Sigmoid colon (tissue), 7 donors: ENCODE results near the gene NDUFB8. TPM values are rescaled to one million over a fixed set of nuclear protein-coding genes. Genes with fewer than 3 reads are reported as not detected.

Experiments
- DNase-seq: peaks from one replicate; pipeline ENCODE4 v3.0.0-alpha.2; 2019
- H3K27ac ChIP-seq, 4 donors: fragments of 200-600 bp; sonication (generic); one replicate each; pipeline ENCODE4 v1.5.1; 2016 to 2019; ENCODE audit warnings: mild to moderate bottlenecking in 1 of 4
- H3K27me3 ChIP-seq, 3 donors: fragments of 200-600 bp; sonication (generic); one replicate each; pipeline ENCODE4 v1.5.1; 2019; ENCODE audit warnings: mild to moderate bottlenecking in 1 of 3
- H3K36me3 ChIP-seq, 4 donors: fragments of 200-600 bp; sonication (generic); one replicate each; pipeline ENCODE4 v1.5.1; 2016 to 2019
- H3K4me1 ChIP-seq, 4 donors: fragments of 200-600 bp; sonication (generic); one replicate each; pipeline ENCODE4 v1.5.1; 2017 to 2019
- H3K4me3 ChIP-seq, 4 donors: fragments of 200-600 bp; sonication (generic); one replicate each; pipeline ENCODE4 v1.5.1; 2017 to 2019; ENCODE audit warnings: mild to moderate bottlenecking in 2 of 4, moderate library complexity in 1 of 4
- H3K9me3 ChIP-seq, 4 donors: fragments of 200-600 bp in 3 of 4; sonication (generic) in 3 of 4; one replicate each; pipeline versions ENCODE4 v1.5.1 to v1.6.1; 2013 to 2019
- EP300 ChIP-seq, 4 donors: sonication (generic); formaldehyde crosslinking; IDR thresholded peaks; one replicate each; pipeline ENCODE4 v1.6.1; 2017; ENCODE audit warnings: antibody characterized with exemption in 4 of 4
- POLR2A ChIP-seq, 2 donors: fragments of 450-650 bp; IDR thresholded peaks; one replicate each; pipeline ENCODE4 v1.6.1; 2016; ENCODE audit warnings: antibody characterized with exemption in 2 of 2, mild to moderate bottlenecking in 2 of 2, moderate library complexity in 2 of 2
- POLR2AphosphoS5 ChIP-seq, 4 donors: sonication (generic); formaldehyde crosslinking; IDR thresholded peaks; one replicate each; pipeline ENCODE4 v1.6.1; 2017; ENCODE audit warnings: antibody characterized with exemption in 4 of 4
- WGBS, 2 donors: extraction: QIAGEN DNeasy Blood & Tissue Kit; methylation state at CpG; one replicate each; pipeline ENCODE4 v1.1.7; 2013; 5-methylcytosine and 5-hydroxymethylcytosine counted together
- intact Hi-C: fragments of 100-400 bp; cut with DNase I; formaldehyde crosslinking; loops from one replicate; pipeline ENCODE4 v1.15.1; 2023
- polyA plus RNA-seq, 3 donors: library from polyadenylated mRNA; stranded (reverse); fragments of 200-250 nt; gene quantifications; one replicate each; pipeline ENCODE4 v1.2.3, GENCODE V29; 2013
- total RNA-seq, 4 donors: library from RNA; depleted of rRNA; stranded (reverse); fragments of >200 nt; gene quantifications; one replicate each; pipeline ENCODE4 v1.1.0, GENCODE V29; 2016
- TF ChIP-seq, protein P1 (sequence below), 4 experiments: fragments of 450-650 bp in 3 of 4; fragments of 200-600 bp in 1 of 4; IDR thresholded peaks; one replicate each; pipeline ENCODE4 v1.5.1; 2016 to 2019; ENCODE audit warnings: antibody characterized with exemption in 4 of 4, mild to moderate bottlenecking in 3 of 4, moderate library complexity in 2 of 4
- donor health status: healthy with polysubstance abuse.
- donor health status: Bipolar disorder and iron deficiency.
- donor health status: healthy.

Gene NDUFB8
- total and polyA plus RNA-seq, 7 donors = 232 to 449 (median 359) TPM

DNA sequence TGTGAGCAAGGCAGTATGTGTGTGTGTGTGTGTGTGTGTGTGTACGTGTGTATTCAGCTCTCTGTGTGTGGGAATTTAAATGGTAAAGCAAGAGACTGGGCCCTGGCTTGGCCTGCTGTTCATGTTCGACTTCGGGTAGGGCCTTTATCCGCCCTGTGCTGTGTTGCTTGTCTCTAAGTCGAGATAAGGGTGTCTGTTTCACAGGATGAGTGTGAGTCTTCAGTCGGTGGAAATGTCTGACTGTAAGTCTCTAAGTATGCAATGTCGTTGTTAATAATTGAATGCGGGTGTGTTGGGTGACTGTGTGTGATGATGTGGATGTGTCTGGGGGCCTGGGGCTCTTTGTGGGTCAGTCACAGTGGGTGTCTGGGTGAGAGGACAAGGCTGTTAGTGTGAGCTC, 40.8 kb upstream of the NDUFB8 start:
- 57 to 67% methylated on average over 8 of the region's 8 CpGs for whole genome bisulfite sequencing, 2 donors
- DNase-seq = no peak
- no peaks in the 10 kb centered on the region for H3K36me3 ChIP-seq
- peaks cover 5 to 79% (median 36%) of the 10 kb centered on the region in 3 donors for H3K27me3 ChIP-seq
- no peaks in the 10 kb centered on the region for H3K4me1 ChIP-seq
- intact Hi-C loops = no loop called here
- TF ChIP-seq EP300 (IDR thresholded peaks at IDR 0.05) (no peak), POLR2A (IDR thresholded peaks at IDR 0.05) (no peak)
- TF ChIP-seq, protein P1, sequence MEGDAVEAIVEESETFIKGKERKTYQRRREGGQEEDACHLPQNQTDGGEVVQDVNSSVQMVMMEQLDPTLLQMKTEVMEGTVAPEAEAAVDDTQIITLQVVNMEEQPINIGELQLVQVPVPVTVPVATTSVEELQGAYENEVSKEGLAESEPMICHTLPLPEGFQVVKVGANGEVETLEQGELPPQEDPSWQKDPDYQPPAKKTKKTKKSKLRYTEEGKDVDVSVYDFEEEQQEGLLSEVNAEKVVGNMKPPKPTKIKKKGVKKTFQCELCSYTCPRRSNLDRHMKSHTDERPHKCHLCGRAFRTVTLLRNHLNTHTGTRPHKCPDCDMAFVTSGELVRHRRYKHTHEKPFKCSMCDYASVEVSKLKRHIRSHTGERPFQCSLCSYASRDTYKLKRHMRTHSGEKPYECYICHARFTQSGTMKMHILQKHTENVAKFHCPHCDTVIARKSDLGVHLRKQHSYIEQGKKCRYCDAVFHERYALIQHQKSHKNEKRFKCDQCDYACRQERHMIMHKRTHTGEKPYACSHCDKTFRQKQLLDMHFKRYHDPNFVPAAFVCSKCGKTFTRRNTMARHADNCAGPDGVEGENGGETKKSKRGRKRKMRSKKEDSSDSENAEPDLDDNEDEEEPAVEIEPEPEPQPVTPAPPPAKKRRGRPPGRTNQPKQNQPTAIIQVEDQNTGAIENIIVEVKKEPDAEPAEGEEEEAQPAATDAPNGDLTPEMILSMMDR (IDR thresholded peaks at IDR 0.05) = no peak
- H3K4me3 ChIP-seq = no peak overlapping the region
- no peak overlapping the region for H3K27ac ChIP-seq
- no peaks in the 10 kb centered on the region for H3K9me3 ChIP-seq

DNA sequence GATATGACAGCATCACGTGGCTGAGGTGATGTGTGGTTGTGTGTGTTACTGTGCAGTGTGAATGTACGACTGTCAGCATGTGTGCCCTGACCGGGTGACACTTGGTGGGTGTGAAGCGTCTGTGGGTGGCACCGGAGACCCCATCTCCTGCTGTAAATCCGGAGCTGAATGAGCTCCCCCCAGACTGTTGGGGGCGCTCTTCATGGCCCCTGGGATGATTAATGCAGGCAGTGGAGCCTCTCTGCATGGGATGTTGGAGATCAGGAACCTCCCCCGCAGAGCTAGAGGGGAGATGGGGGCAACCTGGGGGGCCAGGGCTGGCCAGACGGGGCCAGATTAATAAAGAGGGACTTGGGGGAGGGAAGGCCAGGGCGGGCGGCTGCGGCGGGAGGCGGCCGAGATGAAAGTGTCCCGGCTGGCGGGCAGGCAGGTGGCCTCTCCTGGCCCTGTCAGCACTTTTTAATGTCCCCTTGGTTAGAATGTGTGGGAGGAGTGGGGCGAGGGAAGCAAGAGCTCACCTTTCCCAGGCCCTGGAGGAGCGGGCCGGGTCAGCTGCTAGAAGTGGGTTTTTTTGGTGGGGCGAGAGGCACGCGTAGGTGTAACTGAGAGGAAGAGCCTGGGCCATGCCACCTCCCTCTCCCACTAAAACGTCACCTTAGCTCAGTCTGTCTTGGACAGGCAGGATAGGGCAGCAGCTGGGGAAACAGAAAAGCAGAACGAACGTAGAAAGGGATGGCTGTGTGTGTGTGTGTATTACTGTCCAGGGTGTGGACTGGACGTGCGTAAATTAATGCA, 40.2 kb upstream of the NDUFB8 start:
- intact Hi-C loops = no loop called here
- H3K4me3 ChIP-seq = no peak overlapping the region
- DNase-seq = no peak
- H3K36me3 ChIP-seq = no peaks in the 10 kb centered on the region
- no peaks in the 10 kb centered on the region for H3K9me3 ChIP-seq
- TF ChIP-seq, protein P1 (IDR thresholded peaks at IDR 0.05) = no peak
- no peak for TF ChIP-seq POLR2AphosphoS5 (IDR thresholded peaks at IDR 0.05)
- TF ChIP-seq EP300 (IDR thresholded peaks at IDR 0.05) = no peak
- no peak for TF ChIP-seq POLR2A (IDR thresholded peaks at IDR 0.05)
- H3K4me1 ChIP-seq = no peaks in the 10 kb centered on the region
- WGBS, 2 donors = 6 to 16% methylated on average over 28 of the region's 28 CpGs
- no peak overlapping the region for H3K27ac ChIP-seq
- peaks cover 10 to 82% (median 43%) of the 10 kb centered on the region in 3 donors for H3K27me3 ChIP-seq

DNA sequence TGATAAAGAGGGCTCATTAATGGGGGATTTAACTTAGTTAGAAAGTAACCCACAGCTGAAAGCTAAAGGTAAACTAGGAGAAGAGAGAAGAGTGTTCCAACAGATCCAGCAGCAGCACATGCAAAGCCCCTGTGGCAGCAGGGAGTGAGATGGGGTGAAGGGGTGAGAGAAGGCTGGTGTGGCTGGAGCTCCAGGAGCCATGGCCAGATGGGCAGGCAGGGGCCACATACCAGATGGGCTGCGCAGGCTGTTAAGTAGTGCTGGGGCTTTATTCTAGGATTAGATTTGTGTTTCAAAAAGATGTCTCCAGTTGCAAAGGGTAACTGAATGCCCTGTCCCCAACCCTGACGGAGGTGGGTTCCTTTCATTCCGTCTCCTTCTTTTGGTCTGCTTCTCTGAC, 39.2 kb upstream of the NDUFB8 start:
- WGBS, 2 donors = 79 to 88% methylated on average over 3 of the region's 3 CpGs
- no peak overlapping the region for H3K4me3 ChIP-seq
- DNase-seq = no peak
- H3K4me1 ChIP-seq = no peaks in the 10 kb centered on the region
- no peaks in the 10 kb centered on the region for H3K36me3 ChIP-seq
- intact Hi-C loops = no loop called here
- TF ChIP-seq POLR2A (IDR thresholded peaks at IDR 0.05) (no peak), POLR2AphosphoS5 (IDR thresholded peaks at IDR 0.05) (no peak), EP300 (IDR thresholded peaks at IDR 0.05) (no peak)
- TF ChIP-seq, protein P1 (IDR thresholded peaks at IDR 0.05) = no peak
- H3K27me3 ChIP-seq = peaks cover 10 to 92% (median 48%) of the 10 kb centered on the region in 3 donors
- H3K9me3 ChIP-seq = no peaks in the 10 kb centered on the region
- no peak overlapping the region for H3K27ac ChIP-seq

DNA sequence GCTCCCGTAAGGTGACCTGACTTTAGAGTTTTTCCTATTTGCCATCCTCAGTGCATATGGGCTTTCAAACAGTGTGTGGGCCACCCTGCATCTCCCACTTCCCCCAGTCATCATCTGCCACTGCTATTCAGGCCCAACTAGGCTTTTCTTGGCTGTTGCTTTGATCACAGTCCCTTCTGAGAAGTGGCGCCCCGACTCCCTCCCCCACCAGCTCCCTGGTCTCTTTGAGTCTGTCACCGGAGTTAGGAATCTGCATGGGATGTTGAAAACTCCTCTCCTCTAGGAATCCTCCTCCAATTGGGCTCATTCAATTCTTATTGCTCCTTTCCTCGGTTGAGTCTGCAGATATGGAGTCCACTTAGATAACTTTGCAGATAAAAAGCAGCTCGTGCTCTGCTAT, 38.2 kb upstream of the NDUFB8 start:
- intact Hi-C loops = no loop called here

DNA sequence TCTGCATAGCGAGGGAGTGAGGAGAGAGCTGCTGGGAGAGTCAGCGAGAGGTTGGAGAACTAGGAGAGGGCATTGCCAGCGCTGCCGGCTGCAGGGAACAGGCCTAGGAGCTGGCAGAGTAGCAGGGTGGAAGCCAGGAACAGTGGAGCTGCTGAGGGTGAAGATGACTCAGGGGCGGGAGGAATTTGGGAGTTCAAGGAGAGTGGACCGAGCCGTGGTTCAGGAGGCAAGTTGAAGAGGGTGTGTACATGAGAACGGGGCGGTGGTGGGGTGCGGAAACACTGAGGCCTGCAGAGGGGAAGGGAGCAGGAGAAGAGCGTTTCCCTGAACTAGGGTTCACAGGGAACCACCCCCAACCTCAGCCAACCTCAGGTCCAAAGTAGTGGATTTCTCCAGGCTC, 37.6 kb upstream of the NDUFB8 start:
- Histone ChIP-seq H3K4me3 (no peak overlapping the region), H3K27ac (no peak overlapping the region), H3K27me3 (peaks cover 18 to 100% (median 64%) of the 10 kb centered on the region in 3 donors), H3K9me3 (no peaks in the 10 kb centered on the region), H3K4me1 (peaks cover 0 to 8% (median 6%) of the 10 kb centered on the region in 4 donors), H3K36me3 (no peaks in the 10 kb centered on the region)
- TF ChIP-seq EP300 (IDR thresholded peaks at IDR 0.05) (no peak), POLR2AphosphoS5 (IDR thresholded peaks at IDR 0.05) (no peak)
- TF ChIP-seq, protein P1 (IDR thresholded peaks at IDR 0.05) = no peak
- intact Hi-C loops = no loop called here
- WGBS, 2 donors = 37 to 47% methylated on average over 11 of the region's 11 CpGs
- no peak for DNase-seq

More for the DNA sequence above, 38.2 kb upstream of the NDUFB8 start:
- H3K4me1 ChIP-seq = peaks cover 0 to 2% (median under 1%) of the 10 kb centered on the region in 4 donors
- H3K27me3 ChIP-seq = peaks cover 12 to 100% (median 59%) of the 10 kb centered on the region in 3 donors
- H3K9me3 ChIP-seq = no peaks in the 10 kb centered on the region
- no peaks in the 10 kb centered on the region for H3K36me3 ChIP-seq
- H3K4me3 ChIP-seq = no peak overlapping the region
- DNase-seq = no peak
- no peak overlapping the region for H3K27ac ChIP-seq
- WGBS, 2 donors = 29% methylated on average over 6 of the region's 6 CpGs
- no peak for TF ChIP-seq POLR2AphosphoS5 (IDR thresholded peaks at IDR 0.05)
